ENCODE data around the gene CDYL. TPM values are rescaled to one million over a fixed set of nuclear protein-coding genes. Genes with fewer than 3 reads are reported as not detected.

Gene CDYL
- total RNA-seq, 1 donor from 2014 or later, result 40.5 TPM

DNA sequence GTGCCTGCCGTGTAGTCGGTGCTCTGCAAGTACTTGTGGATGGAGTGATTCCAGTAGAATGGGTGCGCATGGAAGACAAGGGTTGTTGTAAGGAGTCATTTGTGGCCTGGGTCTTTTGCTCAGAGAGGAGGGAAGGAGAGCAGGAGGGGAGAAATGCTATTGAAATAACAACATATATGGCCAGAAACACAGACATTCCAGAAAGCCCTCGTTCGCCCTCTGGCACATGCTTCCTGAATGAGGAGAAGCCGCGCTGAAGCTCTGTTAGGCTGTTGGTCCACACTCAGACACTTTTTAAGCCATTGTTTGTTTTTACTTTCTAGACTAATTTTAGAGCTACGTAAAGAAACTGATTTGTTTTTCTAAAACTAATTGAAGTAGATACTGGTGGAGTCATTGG lies 120.2 kb downstream of the CDYL start:
- peaks cover 6% of the 10 kb centered on the region for H3K4me1 ChIP-seq
- no peak overlapping the region for H3K4me3 ChIP-seq
- DNase-seq, result no peak
- intact Hi-C loops (cut with DNase I), result no loop called here
- H3K36me3 ChIP-seq, result peaks cover 49% of the 10 kb centered on the region
- TF ChIP-seq, protein P1, sequence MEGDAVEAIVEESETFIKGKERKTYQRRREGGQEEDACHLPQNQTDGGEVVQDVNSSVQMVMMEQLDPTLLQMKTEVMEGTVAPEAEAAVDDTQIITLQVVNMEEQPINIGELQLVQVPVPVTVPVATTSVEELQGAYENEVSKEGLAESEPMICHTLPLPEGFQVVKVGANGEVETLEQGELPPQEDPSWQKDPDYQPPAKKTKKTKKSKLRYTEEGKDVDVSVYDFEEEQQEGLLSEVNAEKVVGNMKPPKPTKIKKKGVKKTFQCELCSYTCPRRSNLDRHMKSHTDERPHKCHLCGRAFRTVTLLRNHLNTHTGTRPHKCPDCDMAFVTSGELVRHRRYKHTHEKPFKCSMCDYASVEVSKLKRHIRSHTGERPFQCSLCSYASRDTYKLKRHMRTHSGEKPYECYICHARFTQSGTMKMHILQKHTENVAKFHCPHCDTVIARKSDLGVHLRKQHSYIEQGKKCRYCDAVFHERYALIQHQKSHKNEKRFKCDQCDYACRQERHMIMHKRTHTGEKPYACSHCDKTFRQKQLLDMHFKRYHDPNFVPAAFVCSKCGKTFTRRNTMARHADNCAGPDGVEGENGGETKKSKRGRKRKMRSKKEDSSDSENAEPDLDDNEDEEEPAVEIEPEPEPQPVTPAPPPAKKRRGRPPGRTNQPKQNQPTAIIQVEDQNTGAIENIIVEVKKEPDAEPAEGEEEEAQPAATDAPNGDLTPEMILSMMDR (IDR thresholded peaks at IDR 0.05), result no peak
- H3K27ac ChIP-seq, result no peak overlapping the region
- no peak for ATAC-seq
- no peaks in the 10 kb centered on the region for H3K9me3 ChIP-seq
- H3K27me3 ChIP-seq (ENCODE audit: low read depth), result no peaks in the 10 kb centered on the region

DNA sequence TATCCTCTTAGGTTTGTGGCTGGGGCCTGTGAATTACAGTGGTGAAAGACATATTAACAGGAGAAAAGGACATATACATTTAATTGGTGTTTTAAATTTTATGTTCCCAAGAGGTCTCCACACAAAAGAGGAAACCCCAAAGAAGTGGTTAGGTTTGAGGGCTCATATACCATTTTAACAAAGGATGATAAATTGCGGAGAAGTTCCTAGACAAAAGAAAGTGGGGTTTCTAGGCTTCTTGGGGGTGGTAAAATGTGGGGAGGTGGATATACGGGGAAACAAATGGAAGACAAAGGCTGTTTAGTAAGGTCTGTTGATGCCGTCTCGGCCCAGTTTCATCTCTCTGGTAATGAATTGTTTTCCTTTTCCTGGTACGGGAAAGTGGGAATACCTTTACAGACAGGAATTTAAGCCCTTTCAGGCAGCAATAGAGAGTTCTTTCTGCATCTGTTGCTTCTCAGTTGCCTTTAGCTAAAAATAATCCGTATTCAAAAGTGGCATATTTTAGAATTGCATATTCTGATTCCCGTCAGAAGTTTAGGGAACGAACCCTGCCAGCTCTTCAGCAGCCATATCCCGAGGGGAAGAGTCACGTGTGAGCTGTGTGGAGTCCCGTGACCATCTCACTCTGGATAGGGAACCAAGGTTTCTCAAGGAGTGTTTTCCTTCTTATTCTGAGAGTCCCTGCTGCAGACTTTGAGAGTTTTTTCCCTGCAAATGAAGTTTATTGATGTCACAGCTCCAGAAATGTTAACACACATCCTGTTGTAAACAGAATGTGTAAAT lies 123.2 kb downstream of the CDYL start:
- TF ChIP-seq, protein P1 (IDR thresholded peaks at IDR 0.05), result no peak
- DNase-seq, result no peak
- Histone ChIP-seq H3K27me3 (ENCODE audit: low read depth) (no peaks in the 10 kb centered on the region), H3K36me3 (peaks cover 18% of the 10 kb centered on the region), H3K9me3 (no peaks in the 10 kb centered on the region), H3K27ac (no peak overlapping the region), H3K4me1 (peaks cover 6% of the 10 kb centered on the region), H3K4me3 (no peak overlapping the region)
- intact Hi-C loops (cut with DNase I), result no loop called here
- ATAC-seq, result no peak

DNA sequence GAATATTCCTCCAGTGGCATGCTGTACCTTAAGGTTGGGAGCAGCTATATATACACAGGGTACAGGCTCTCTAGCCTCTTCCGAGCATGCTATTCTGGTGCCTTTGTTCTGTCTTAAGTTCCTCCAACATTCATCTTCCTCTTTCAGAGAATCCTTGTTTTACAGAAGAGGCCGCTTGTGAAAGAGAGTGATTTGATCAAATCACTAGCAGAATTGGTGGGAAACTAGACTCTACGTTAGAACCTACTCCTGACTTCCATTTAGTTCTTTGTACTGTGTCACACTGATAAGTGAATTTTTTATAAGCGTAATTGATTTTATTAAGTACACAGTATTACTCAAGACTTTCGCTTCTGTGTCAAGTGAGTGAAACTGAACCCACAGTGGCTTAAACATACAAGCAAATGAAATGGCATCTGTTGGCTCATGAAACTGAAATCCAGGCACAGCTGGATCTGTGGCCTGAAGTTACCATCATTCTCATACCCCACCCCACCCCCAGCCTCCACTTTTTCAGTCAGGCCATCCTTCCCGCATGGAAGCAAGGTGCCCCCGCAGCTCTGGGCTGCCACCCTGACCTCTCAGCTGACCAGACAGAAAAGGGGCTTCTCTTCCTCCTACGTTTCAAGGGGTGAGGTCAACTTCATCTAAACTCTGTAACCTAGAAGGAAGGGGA lies 125.3 kb downstream of the CDYL start:
- Histone ChIP-seq H3K36me3 (peaks cover 9% of the 10 kb centered on the region), H3K9me3 (no peaks in the 10 kb centered on the region), H3K27me3 (ENCODE audit: low read depth) (no peaks in the 10 kb centered on the region), H3K27ac (no peak overlapping the region), H3K4me1 (peaks cover 15% of the 10 kb centered on the region), H3K4me3 (no peak overlapping the region)
- TF ChIP-seq, protein P1 (IDR thresholded peaks at IDR 0.05), result no peak
- DNase-seq (no peak), ATAC-seq (peak; percentile 65 to 72)
- intact Hi-C loops (cut with DNase I), result no loop called here

DNA sequence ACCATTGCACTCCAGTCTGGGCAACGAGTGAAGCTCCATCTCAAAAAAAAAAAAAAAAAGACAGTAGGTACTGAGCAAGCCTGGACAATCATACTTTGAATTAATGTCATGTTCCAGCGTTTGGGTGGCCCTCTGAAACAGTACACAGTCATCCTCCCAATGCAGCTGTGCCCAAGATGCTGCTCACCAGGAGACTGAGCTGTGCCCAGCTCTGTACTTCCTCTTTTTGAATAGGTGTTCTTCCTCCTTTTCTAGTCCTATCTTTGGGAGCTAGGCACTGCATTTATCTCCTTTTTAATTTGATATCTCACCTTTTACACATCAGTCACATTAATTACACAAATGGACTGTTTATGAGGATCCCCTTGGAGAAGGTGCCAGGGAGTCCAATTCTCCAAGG lies 126.2 kb downstream of the CDYL start:
- intact Hi-C loops (cut with DNase I), result no loop called here
- Histone ChIP-seq H3K27me3 (ENCODE audit: low read depth) (no peaks in the 10 kb centered on the region), H3K4me1 (peaks cover 23% of the 10 kb centered on the region), H3K36me3 (peaks cover under 1% of the 10 kb centered on the region), H3K4me3 (no peak overlapping the region), H3K27ac (no peak overlapping the region), H3K9me3 (no peaks in the 10 kb centered on the region)
- ATAC-seq (no peak), DNase-seq (no peak)
- TF ChIP-seq, protein P1 (IDR thresholded peaks at IDR 0.05), result no peak

DNA sequence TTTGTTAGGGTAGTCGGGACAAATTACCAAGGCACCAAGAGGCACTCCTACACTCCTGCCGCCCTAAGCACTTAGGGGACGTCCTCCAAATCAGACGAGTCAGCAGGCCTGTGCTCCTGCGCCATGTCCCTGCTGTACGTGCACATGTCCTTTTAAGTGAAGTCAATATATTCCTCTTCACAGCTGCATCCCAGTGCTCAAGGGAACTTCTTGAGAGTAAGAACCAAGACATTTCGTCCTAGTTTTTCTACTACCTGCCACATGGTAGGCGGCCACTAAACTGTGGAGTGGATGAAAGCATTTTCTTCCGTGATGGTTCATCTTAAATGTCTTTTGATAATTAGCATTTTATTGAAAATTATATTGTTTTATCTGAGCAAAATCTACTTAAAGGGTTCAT lies 126.9 kb downstream of the CDYL start:
- no peak overlapping the region for H3K4me3 ChIP-seq
- peaks cover 29% of the 10 kb centered on the region for H3K4me1 ChIP-seq
- H3K27me3 ChIP-seq (ENCODE audit: low read depth), result no peaks in the 10 kb centered on the region
- no peaks in the 10 kb centered on the region for H3K36me3 ChIP-seq
- intact Hi-C loops (cut with DNase I), result no loop called here
- TF ChIP-seq, protein P1 (IDR thresholded peaks at IDR 0.05), result no peak
- ATAC-seq (no peak), DNase-seq (no peak)
- no peak overlapping the region for H3K27ac ChIP-seq
- H3K9me3 ChIP-seq, result no peaks in the 10 kb centered on the region
